K562 (cell line): ENCODE measurements around the gene RPL7L1. TPM values are rescaled to one million over a fixed set of nuclear protein-coding genes. Genes with fewer than 3 reads are reported as not detected.

Source experiments
- BMI1 ChIP-seq: fragments of 150-350 bp; IDR thresholded peaks from 2 replicates; pipeline ENCODE4 v1.6.1; 2014; ENCODE audit warnings: low read length
- CGGBP1 ChIP-seq: fragments of 250-450 bp; sonication (Bioruptor Pico); IDR thresholded peaks from 2 replicates; pipeline ENCODE4 v1.9.0; 2021; ENCODE audit warnings: mild to moderate bottlenecking
- CHAMP1 ChIP-seq: fragments of 450-650 bp; IDR thresholded peaks from 2 replicates; pipeline ENCODE4 v1.6.1; 2016; ENCODE audit warnings: mild to moderate bottlenecking
- COPS2 ChIP-seq: fragments of 450-650 bp; conservative IDR thresholded peaks from 2 replicates; pipeline ENCODE4 v1.6.1; 2016; ENCODE audit warnings: mild to moderate bottlenecking, moderate library complexity
- EP300 ChIP-seq: IDR thresholded peaks from 2 replicates; pipeline ENCODE4 v1.6.1; 2012; ENCODE audit warnings: low read length, improper control_type of control experiment
- HDAC3 ChIP-seq: fragments of 450-650 bp; IDR thresholded peaks from 2 replicates; pipeline ENCODE4 v1.6.1; 2018; ENCODE audit warnings: borderline replicate concordance, mild to moderate bottlenecking, moderate library complexity; ENCODE audit not compliant: partially characterized antibody
- KDM4B ChIP-seq, 2 experiments: fragments of 450-650 bp in 1 of 2; sonication (generic) in 1 of 2; IDR thresholded peaks; 2 replicates each; pipeline ENCODE4 v1.6.1; 2016 to 2017; ENCODE audit warnings: borderline replicate concordance in 2 of 2, antibody characterized with exemption in 1 of 2, low read depth in 1 of 2, mild to moderate bottlenecking in 1 of 2
- KLF6 ChIP-seq: fragments of 250-450 bp; sonication (Bioruptor Pico); IDR thresholded peaks from 2 replicates; pipeline ENCODE4 v1.4.0; 2020; ENCODE audit warnings: mild to moderate bottlenecking, moderate library complexity, borderline replicate concordance
- MAFF ChIP-seq: IDR thresholded peaks from 2 replicates; pipeline ENCODE4 v1.6.1; 2012; ENCODE audit warnings: low read length, improper control_type of control experiment
- PRMT5 ChIP-seq: sonication (generic); formaldehyde crosslinking; IDR thresholded peaks from 2 replicates; pipeline ENCODE4 v1.5.0; 2020; ENCODE audit warnings: missing genetic modification reagents
- SMARCA4 ChIP-seq: fragments of 450-650 bp; IDR thresholded peaks from 2 replicates; pipeline ENCODE4 v1.6.1; 2016
- SOX6 ChIP-seq: fragments of 450-650 bp; IDR thresholded peaks from 2 replicates; pipeline ENCODE4 v1.6.1; 2014; ENCODE audit warnings: mild to moderate bottlenecking
- TAF1 ChIP-seq: IDR thresholded peaks from 2 replicates; pipeline ENCODE4 v1.6.1; 2011; ENCODE audit warnings: mild to moderate bottlenecking, low read length, moderate library complexity; ENCODE audit not compliant: insufficient read depth, control insufficient read depth, severe bottlenecking; ENCODE audit errors: extremely low read depth
- TGIF2 ChIP-seq: sonication (generic); formaldehyde crosslinking; IDR thresholded peaks from 2 replicates; pipeline ENCODE4 v1.8.1; 2022; ENCODE audit warnings: mild to moderate bottlenecking, missing genetic modification reagents, moderate library complexity
- ZNF263 ChIP-seq: sonication (generic); formaldehyde crosslinking; IDR thresholded peaks from 2 replicates; pipeline ENCODE4 v1.8.0; 2022; ENCODE audit warnings: mild to moderate bottlenecking, missing genetic modification reagents, borderline replicate concordance
- ZNF282 ChIP-seq: sonication (generic); formaldehyde crosslinking; IDR thresholded peaks from 2 replicates; pipeline ENCODE4 v1.8.1; 2023; ENCODE audit warnings: missing genetic modification reagents
- ZNF407 ChIP-seq: fragments of 450-650 bp; IDR thresholded peaks from 2 replicates; pipeline ENCODE4 v1.6.1; 2016; ENCODE audit warnings: low read depth
- ZNF408 ChIP-seq: fragments of 250-450 bp; sonication (Bioruptor Pico); IDR thresholded peaks from 2 replicates; pipeline ENCODE4 v1.4.0; 2020; ENCODE audit warnings: low read depth, mild to moderate bottlenecking, moderate library complexity
- polyA plus RNA-seq, 8 experiments: library from polyadenylated mRNA; depleted of rRNA in 4 of 8; stranded (reverse) in 5 of 8; unstranded in 3 of 8; fragments of >200 nt; fragmentation: Nextera tagmentation in 2 of 8; fragmentation: Illumina TruSeq in 1 of 8; extraction: Ambion mirVana in 2 of 8; extraction: Trizol in 1 of 8; gene quantifications; 2 replicates each; pipeline versions ENCODE4 v1.2.1 to v1.2.3, GENCODE V29; 2011 to 2014; ENCODE audit warnings: inconsistent platforms in 1 of 8, missing spikeins in 1 of 8
- total RNA-seq, 7 experiments: library from RNA; depleted of rRNA in 6 of 7; stranded (reverse); fragments of >200 nt in 6 of 7; fragmentation: Illumina TruSeq in 2 of 7; extraction: Trizol in 2 of 7; gene quantifications; 2 replicates each; pipeline versions ENCODE4 v1.2.1 to v1.2.3, GENCODE V29; 2011 to 2021; ENCODE audit warnings: low replicate concordance in 1 of 7

Gene RPL7L1
- total and polyA plus RNA-seq, 9 of the 15 experiments (the other 6 are each of a cell fraction or from before 2014, with no cell fraction given): 129 to 259 (median 164) TPM

GRCh38 chr6:42928986-42929820 lies 49.8 kb downstream of the RPL7L1 start, which contains the start of gene CNPY3 (continued):
- TF ChIP-seq ZNF407: no peak
- TF ChIP-seq KLF6 (CRISPR knock-in tag): peak; percentile 61; the same call in 1 of the 2 replicates
- TF ChIP-seq PRMT5 (CRISPR knock-in tag): no peak
- peak; percentile 80 for TF ChIP-seq TAF1
- peak; percentile 69 for TF ChIP-seq SOX6
- TF ChIP-seq ZNF408: no peak
- no peak for TF ChIP-seq CGGBP1
- TF ChIP-seq KDM4B (IDR thresholded peaks at IDR 0.05; ENCODE audit: borderline replicate concordance in 2 of 2, low read depth in 1 of 2): no peak; a peak in 1 of 4 replicates
- peak; percentile 36; the same call in 1 of the 2 replicates for TF ChIP-seq ZNF263 (CRISPR knock-in tag)
- no peak for TF ChIP-seq COPS2
- TF ChIP-seq CHAMP1: no peak
- TF ChIP-seq TGIF2: no peak; the same call in 1 of the 2 replicates
- no peak; the same call in 1 of the 2 replicates for TF ChIP-seq SMARCA4
- no peak for TF ChIP-seq MAFF
- TF ChIP-seq HDAC3: no peak
- TF ChIP-seq BMI1: no peak
- TF ChIP-seq EP300: peak; percentile 31; the same call in 1 of the 2 replicates
- no peak for TF ChIP-seq ZNF282 (CRISPR knock-in tag)
